GM12878 (cell line): ENCODE results near the gene GPR78. TPM values are rescaled to one million over a fixed set of nuclear protein-coding genes. Genes with fewer than 3 reads are reported as not detected.

Experiments
- ATAC-seq: fragments of 200-7000 bp; cut with Tn5 transposase; 3 replicates; pipeline ENCODE4 v1.9.1; 2020; ENCODE audit warnings: mild to moderate bottlenecking, moderate library complexity
- BruUV-seq: library from RNA; stranded (reverse); fragments of 400-500 nt; replicated peaks from 2 replicates; lab custom pipeline; 2021; lab: Mats Ljungman, UMichigan
- CTCF ChIA-PET: fragments of 300-600 bp; sonication (Branson Sonifier 250); formaldehyde crosslinking; extraction: SDS; loops from one replicate; lab custom pipeline; 2021; ENCODE audit warnings: inconsistent platforms; lab: Yijun Ruan, JAX
- POLR2A ChIA-PET: fragments of 350-600 bp; formaldehyde crosslinking; extraction: SDS; loops from one replicate; lab custom pipeline; 2021; ENCODE audit warnings: inconsistent platforms; lab: Charles Lee
- RAD21 ChIA-PET: fragments of 300-600 bp; sonication (Branson Sonifier 250); formaldehyde crosslinking; loops from one replicate; lab custom pipeline; 2023; ENCODE audit warnings: antibody characterized with exemption; ENCODE audit not compliant: unreplicated experiment; lab: Charles Lee
- SMC1A ChIA-PET: fragments of 300-600 bp; sonication (Branson Sonifier 250); formaldehyde crosslinking; loops from one replicate; lab custom pipeline; 2023; ENCODE audit not compliant: unreplicated experiment, uncharacterized antibody; lab: Charles Lee
- DNase-seq: peaks from one replicate; pipeline ENCODE4 v3.0.0-alpha.2; 2011; ENCODE audit warnings: low read depth, low spot score
- FAIRE-seq: peaks from 3 replicates; lab custom pipeline; 2011; peaks lifted over from hg19 to GRCh38; lab: Jason Lieb, UNC
- H2AFZ ChIP-seq: 2 replicates; pipeline ENCODE4 v1.6.0; 2011; ENCODE audit warnings: low read depth, low read length, control low read depth; ENCODE audit not compliant: control insufficient read depth
- H3K27ac ChIP-seq: 2 replicates; pipeline ENCODE4 v1.5.1; 2011; ENCODE audit warnings: control low read depth; ENCODE audit not compliant: control insufficient read depth, insufficient read depth
- H3K27me3 ChIP-seq, 2 experiments: replicated peaks in 1 of 2; 2 replicates each; pipeline versions ENCODE4 v1.6.0 to v1.6.1; 2011; ENCODE audit warnings: low read length in 1 of 2; ENCODE audit not compliant: control insufficient read depth in 2 of 2, insufficient read depth in 2 of 2
- H3K36me3 ChIP-seq, 2 experiments: 2 replicates each; pipeline ENCODE4 v1.5.1; 2011; ENCODE audit warnings: low read length in 1 of 2; ENCODE audit not compliant: control insufficient read depth in 2 of 2, insufficient read depth in 2 of 2
- H3K4me1 ChIP-seq: 2 replicates; pipeline ENCODE4 v1.6.1; 2011; ENCODE audit warnings: mild to moderate bottlenecking, low read length, moderate library complexity, mixed read lengths; ENCODE audit not compliant: control insufficient read depth, insufficient read depth
- H3K4me2 ChIP-seq: 2 replicates; pipeline ENCODE4 v1.6.0; 2011; ENCODE audit warnings: control low read depth; ENCODE audit not compliant: control insufficient read depth, insufficient read depth
- H3K4me3 ChIP-seq: fragments of 200-600 bp; sonication (generic); 2 replicates; pipeline ENCODE4 v1.5.1; 2016
- H3K79me2 ChIP-seq: 2 replicates; pipeline ENCODE4 v1.6.0; 2011; ENCODE audit warnings: low read length; ENCODE audit not compliant: control insufficient read depth, insufficient read depth
- H3K9ac ChIP-seq: 2 replicates; pipeline ENCODE4 v1.8.0; 2011; ENCODE audit warnings: low read length, control low read depth, mixed read lengths; ENCODE audit not compliant: control insufficient read depth, insufficient read depth
- H3K9me3 ChIP-seq: replicated peaks from 3 replicates; pipeline ENCODE4 v1.5.1; 2011; ENCODE audit warnings: mild to moderate bottlenecking, low read length; ENCODE audit not compliant: control insufficient read depth, insufficient read depth
- H4K20me1 ChIP-seq: 2 replicates; pipeline ENCODE4 v1.6.0; 2011; ENCODE audit not compliant: control insufficient read depth, insufficient read depth
- ATF7 ChIP-seq: fragments of 450-650 bp; IDR thresholded peaks from 2 replicates; pipeline ENCODE4 v1.6.1; 2016; ENCODE audit warnings: low read depth, mild to moderate bottlenecking
- CBFB ChIP-seq: IDR thresholded peaks from 2 replicates; pipeline ENCODE4 v1.6.1; 2016; ENCODE audit warnings: antibody characterized with exemption, low read depth
- CHD4 ChIP-seq: fragments of 200-600 bp; sonication (generic); IDR thresholded peaks from 2 replicates; pipeline ENCODE4 v1.6.1; 2016; ENCODE audit warnings: mild to moderate bottlenecking
- E4F1 ChIP-seq: fragments of 450-650 bp; IDR thresholded peaks from 2 replicates; pipeline ENCODE4 v1.6.1; 2018; ENCODE audit warnings: borderline replicate concordance, mild to moderate bottlenecking; ENCODE audit not compliant: partially characterized antibody
- ESRRA ChIP-seq: IDR thresholded peaks from 2 replicates; pipeline ENCODE4 v1.6.1; 2012; ENCODE audit warnings: mild to moderate bottlenecking, low read length, improper control_type of control experiment
- JUND ChIP-seq: IDR thresholded peaks from 2 replicates; pipeline ENCODE4 v1.6.1; 2012; ENCODE audit warnings: low read depth, mild to moderate bottlenecking, low read length, improper control_type of control experiment, moderate library complexity
- MLLT1 ChIP-seq: fragments of 450-650 bp; IDR thresholded peaks from 2 replicates; pipeline ENCODE4 v1.6.1; 2016; ENCODE audit warnings: mild to moderate bottlenecking
- MYB ChIP-seq: fragments of 150-350 bp; IDR thresholded peaks from 2 replicates; pipeline ENCODE4 v1.6.1; 2014; ENCODE audit warnings: mild to moderate bottlenecking, low read depth, low read length, borderline replicate concordance
- NFYB ChIP-seq: IDR thresholded peaks from 2 replicates; pipeline ENCODE4 v1.6.1; 2011; ENCODE audit warnings: low read depth, mild to moderate bottlenecking, low read length, improper control_type of control experiment, moderate library complexity; ENCODE audit not compliant: insufficient read depth
- NR2C2 ChIP-seq: IDR thresholded peaks from 2 replicates; pipeline ENCODE4 v1.6.1; 2011; ENCODE audit warnings: borderline replicate concordance, low read depth; ENCODE audit not compliant: control insufficient read depth, insufficient read length
- POLR2A ChIP-seq: IDR thresholded peaks from 2 replicates; pipeline ENCODE4 v1.6.1; 2011; ENCODE audit warnings: low read depth, mild to moderate bottlenecking, low read length
- RELA ChIP-seq: fragments of 450-650 bp; IDR thresholded peaks from 2 replicates; pipeline ENCODE4 v1.8.0; 2014; ENCODE audit warnings: borderline replicate concordance; ENCODE audit not compliant: partially characterized antibody
- SUZ12 ChIP-seq: fragments of 200-600 bp; sonication (generic); IDR thresholded peaks from one replicate; pipeline ENCODE4 v1.6.1; 2018; ENCODE audit warnings: antibody characterized with exemption, mild to moderate bottlenecking; ENCODE audit not compliant: unreplicated experiment
- YY1 ChIP-seq: IDR thresholded peaks from 2 replicates; pipeline ENCODE4 v1.6.1; 2011; ENCODE audit warnings: low read depth, mild to moderate bottlenecking, low read length
- ZBTB4 ChIP-seq: fragments of 450-650 bp; formaldehyde crosslinking; IDR thresholded peaks from 2 replicates; pipeline ENCODE4 v1.4.0; 2022; ENCODE audit warnings: mild to moderate bottlenecking, moderate library complexity
- ZNF24 ChIP-seq: fragments of 450-650 bp; IDR thresholded peaks from 2 replicates; pipeline ENCODE4 v1.6.1; 2017; ENCODE audit warnings: antibody characterized with exemption, mild to moderate bottlenecking
- ZNF622 ChIP-seq: fragments of 450-650 bp; IDR thresholded peaks from 2 replicates; pipeline ENCODE4 v1.6.1; 2017; ENCODE audit warnings: mild to moderate bottlenecking, inconsistent platforms
- WGBS: methylation state at CpG from one replicate; pipeline ENCODE4 v1.1.6; 2016; ENCODE audit warnings: low lambda C conversion rate; ENCODE audit not compliant: insufficient replicate concordance, insufficient coverage; ENCODE audit errors: missing lambda C conversion rate; 5-methylcytosine and 5-hydroxymethylcytosine counted together
- in situ Hi-C: fragments of 300-500 bp; cut with MboI; formaldehyde crosslinking; loops from 9 replicates; pipeline ENCODE4 v1.14.3; 2018; ENCODE audit warnings: mixed read lengths
- intact Hi-C: fragments of 100-400 bp; cut with micrococcal nuclease; formaldehyde crosslinking; loops from one replicate; pipeline ENCODE4 v1.14.2; 2022; ENCODE audit not compliant: unreplicated experiment
- polyA plus RNA-seq, 11 experiments: library from polyadenylated mRNA; depleted of rRNA in 4 of 11; unstranded in 6 of 11; stranded (reverse) in 5 of 11; fragments of >200 nt; fragmentation: Nextera tagmentation in 4 of 11; fragmentation: Illumina TruSeq in 1 of 11; extraction: Ambion mirVana in 4 of 11; extraction: Trizol in 1 of 11; gene quantifications; 1 replicate in 1 of 11; 2 replicates in 10 of 11; pipeline versions ENCODE4 v1.2.1 to v1.2.3, GENCODE V29; 2011 to 2016; ENCODE audit warnings: inconsistent platforms in 2 of 11, missing spikeins in 2 of 11, low read depth in 1 of 11
- total RNA-seq, 4 experiments: library from RNA; depleted of rRNA in 3 of 4; stranded (reverse); fragments of >200 nt in 3 of 4; fragmentation: Illumina TruSeq in 1 of 4; extraction: Trizol in 1 of 4; gene quantifications; 2 replicates each; pipeline versions ENCODE4 v1.2.1 to v1.2.3, GENCODE V29; 2013 to 2021
- TF ChIP-seq, protein P1 (sequence below): IDR thresholded peaks from 2 replicates; pipeline ENCODE4 v1.6.1; 2012; ENCODE audit warnings: low read depth, low read length, improper control_type of control experiment

GPR78 gene
- total and polyA plus RNA-seq, 10 of the 15 experiments (the other 5 are each of a cell fraction or from before 2014, with no cell fraction given) = 0.03 TPM; not detected in 9

GRCh38 chr4:8554555-8555100, 25.6 kb upstream of the GPR78 start:
- in situ Hi-C loops (no loop called here), intact Hi-C loops (no loop called here)
- Histone ChIP-seq H3K27ac (no peak overlapping the region), H3K27me3 (no peaks in the 10 kb centered on the region; a peak in 1 of 4 replicates), H3K4me3 (no peak overlapping the region), H3K4me2 (no peak overlapping the region), H2AFZ (no peak overlapping the region), H3K9ac (no peak overlapping the region), H4K20me1 (no peaks in the 10 kb centered on the region), H3K9me3 (no peaks in the 10 kb centered on the region), H3K36me3 (no peaks in the 10 kb centered on the region), H3K79me2 (no peaks in the 10 kb centered on the region), H3K4me1 (no peaks in the 10 kb centered on the region)
- DNase-seq (no peak), ATAC-seq (no peak), FAIRE-seq (no peak)
- ChIA-PET SMC1A (no interaction called here), POLR2A (no interaction called here), RAD21 (no interaction called here), CTCF (no interaction called here)
- no TSS peak for BruUV-seq
- TF ChIP-seq POLR2A (no peak), ZNF24 (no peak), NFYB (no peak), ZNF622 (no peak), NR2C2 (no peak), MYB (no peak), RELA (no peak), YY1 (no peak), ESRRA (no peak), CHD4 (no peak), ZBTB4 (CRISPR knock-in tag) (no peak), JUND (no peak), ATF7 (no peak), CBFB (no peak), E4F1 (no peak), MLLT1 (no peak), SUZ12 (no peak)
- TF ChIP-seq, protein P1, sequence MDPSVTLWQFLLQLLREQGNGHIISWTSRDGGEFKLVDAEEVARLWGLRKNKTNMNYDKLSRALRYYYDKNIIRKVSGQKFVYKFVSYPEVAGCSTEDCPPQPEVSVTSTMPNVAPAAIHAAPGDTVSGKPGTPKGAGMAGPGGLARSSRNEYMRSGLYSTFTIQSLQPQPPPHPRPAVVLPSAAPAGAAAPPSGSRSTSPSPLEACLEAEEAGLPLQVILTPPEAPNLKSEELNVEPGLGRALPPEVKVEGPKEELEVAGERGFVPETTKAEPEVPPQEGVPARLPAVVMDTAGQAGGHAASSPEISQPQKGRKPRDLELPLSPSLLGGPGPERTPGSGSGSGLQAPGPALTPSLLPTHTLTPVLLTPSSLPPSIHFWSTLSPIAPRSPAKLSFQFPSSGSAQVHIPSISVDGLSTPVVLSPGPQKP = no peak
- WGBS = 46% methylated on average over 17 of the region's 17 CpGs
